DND-41 (cell line): ENCODE results near the gene CLBA1.

Experiments used
- ATAC-seq: fragments of 200-7000 bp; cut with Tn5 transposase; 3 replicates; pipeline ENCODE4 v1.9.1; 2021; ENCODE audit warnings: low read depth; ENCODE audit not compliant: insufficient read depth
- DNase-seq: peaks from one replicate; pipeline ENCODE4 v3.0.0-alpha.2; 2020
- H2AFZ ChIP-seq: 2 replicates; pipeline ENCODE4 v1.6.0; 2012; ENCODE audit warnings: low read depth, low read length
- H3K27ac ChIP-seq: 2 replicates; pipeline ENCODE4 v1.5.1; 2012; ENCODE audit warnings: low read length, inconsistent platforms
- H3K27me3 ChIP-seq: fragments of 200-600 bp; sonication (generic); 2 replicates; pipeline ENCODE4 v1.6.0; 2012; ENCODE audit warnings: low read length, mild to moderate bottlenecking, inconsistent platforms; ENCODE audit not compliant: insufficient read depth, poor library complexity
- H3K36me3 ChIP-seq: 2 replicates; pipeline ENCODE4 v1.5.1; 2012; ENCODE audit warnings: low read length, inconsistent platforms; ENCODE audit not compliant: insufficient read depth
- H3K4me1 ChIP-seq: 2 replicates; pipeline ENCODE4 v1.5.1; 2012; ENCODE audit warnings: mild to moderate bottlenecking, low read length; ENCODE audit not compliant: insufficient read depth
- H3K4me2 ChIP-seq: 2 replicates; pipeline ENCODE4 v1.6.0; 2012; ENCODE audit warnings: mild to moderate bottlenecking, moderate library complexity, low read length, inconsistent platforms; ENCODE audit not compliant: insufficient read depth
- H3K4me3 ChIP-seq, 2 experiments: fragments of 200-600 bp in 1 of 2; shearing (Covaris generic) in 1 of 2; 2 replicates each; pipeline ENCODE4 v1.5.1; 2012 to 2016; ENCODE audit warnings: inconsistent platforms in 2 of 2, low read length in 2 of 2, mild to moderate bottlenecking in 2 of 2, low read depth in 1 of 2, moderate library complexity in 1 of 2
- H3K79me2 ChIP-seq: 2 replicates; pipeline ENCODE4 v1.6.0; 2012; ENCODE audit warnings: low read length, inconsistent platforms; ENCODE audit not compliant: insufficient read depth
- H3K9ac ChIP-seq: 2 replicates; pipeline ENCODE4 v1.6.0; 2012; ENCODE audit warnings: low read depth, mild to moderate bottlenecking, inconsistent platforms, low read length, moderate library complexity
- H3K9me3 ChIP-seq: 2 replicates; pipeline ENCODE4 v1.5.1; 2012; ENCODE audit warnings: low read length, moderate library complexity, mild to moderate bottlenecking, inconsistent platforms; ENCODE audit not compliant: insufficient read depth, severe bottlenecking
- H4K20me1 ChIP-seq: 2 replicates; pipeline ENCODE4 v1.6.0; 2012; ENCODE audit warnings: low read length; ENCODE audit not compliant: insufficient read depth
- EZH2 ChIP-seq: IDR thresholded peaks from 3 replicates; pipeline ENCODE4 v1.6.1; 2012; ENCODE audit warnings: borderline replicate concordance, low read depth, mild to moderate bottlenecking, moderate library complexity, low read length, inconsistent platforms; ENCODE audit not compliant: severe bottlenecking
- TF ChIP-seq, protein P1 (sequence below): IDR thresholded peaks from 2 replicates; pipeline ENCODE4 v1.5.1; 2012; ENCODE audit warnings: borderline replicate concordance, low read length, moderate library complexity, mild to moderate bottlenecking; ENCODE audit not compliant: poor library complexity, severe bottlenecking; ENCODE audit errors: extremely low read depth

CLBA1 gene

DNA sequence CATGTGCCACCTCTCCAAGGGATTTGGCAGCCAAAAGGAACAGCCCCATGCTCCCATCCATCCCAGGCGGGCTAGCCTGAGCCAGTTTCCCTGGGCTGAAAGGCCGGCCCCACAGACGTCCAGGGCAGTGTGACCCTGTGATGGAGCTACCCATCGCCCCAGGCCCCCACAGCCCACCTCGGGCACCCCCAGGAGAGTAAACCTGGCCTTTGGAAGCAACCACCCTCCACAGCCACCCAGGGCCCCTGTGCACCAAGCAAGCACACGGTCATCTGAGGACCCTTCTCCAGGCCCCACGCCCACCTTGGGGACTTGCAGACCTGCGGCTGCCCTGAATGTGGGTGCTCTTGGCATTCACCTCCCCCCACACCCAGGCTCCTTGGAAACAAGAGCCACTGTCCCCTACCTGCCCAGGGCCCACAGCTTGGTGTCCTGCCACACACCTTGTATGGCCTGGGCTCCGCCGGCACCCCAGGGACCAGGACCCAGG lies 15.8 kb upstream of the CLBA1 start:
- Histone ChIP-seq H3K36me3 (no peaks in the 10 kb centered on the region), H3K27ac (no peak overlapping the region), H4K20me1 (peaks cover 4% of the 10 kb centered on the region), H3K4me1 (no peaks in the 10 kb centered on the region), H3K9me3 (no peaks in the 10 kb centered on the region), H3K27me3 (no peaks in the 10 kb centered on the region), H3K79me2 (no peaks in the 10 kb centered on the region), H2AFZ (no peak overlapping the region), H3K4me2 (no peak overlapping the region), H3K9ac (no peak overlapping the region), H3K4me3 (no peak overlapping the region)
- no peak for TF ChIP-seq EZH2
- TF ChIP-seq, protein P1, sequence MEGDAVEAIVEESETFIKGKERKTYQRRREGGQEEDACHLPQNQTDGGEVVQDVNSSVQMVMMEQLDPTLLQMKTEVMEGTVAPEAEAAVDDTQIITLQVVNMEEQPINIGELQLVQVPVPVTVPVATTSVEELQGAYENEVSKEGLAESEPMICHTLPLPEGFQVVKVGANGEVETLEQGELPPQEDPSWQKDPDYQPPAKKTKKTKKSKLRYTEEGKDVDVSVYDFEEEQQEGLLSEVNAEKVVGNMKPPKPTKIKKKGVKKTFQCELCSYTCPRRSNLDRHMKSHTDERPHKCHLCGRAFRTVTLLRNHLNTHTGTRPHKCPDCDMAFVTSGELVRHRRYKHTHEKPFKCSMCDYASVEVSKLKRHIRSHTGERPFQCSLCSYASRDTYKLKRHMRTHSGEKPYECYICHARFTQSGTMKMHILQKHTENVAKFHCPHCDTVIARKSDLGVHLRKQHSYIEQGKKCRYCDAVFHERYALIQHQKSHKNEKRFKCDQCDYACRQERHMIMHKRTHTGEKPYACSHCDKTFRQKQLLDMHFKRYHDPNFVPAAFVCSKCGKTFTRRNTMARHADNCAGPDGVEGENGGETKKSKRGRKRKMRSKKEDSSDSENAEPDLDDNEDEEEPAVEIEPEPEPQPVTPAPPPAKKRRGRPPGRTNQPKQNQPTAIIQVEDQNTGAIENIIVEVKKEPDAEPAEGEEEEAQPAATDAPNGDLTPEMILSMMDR, result no peak
- ATAC-seq (no peak), DNase-seq (no peak)

DNA sequence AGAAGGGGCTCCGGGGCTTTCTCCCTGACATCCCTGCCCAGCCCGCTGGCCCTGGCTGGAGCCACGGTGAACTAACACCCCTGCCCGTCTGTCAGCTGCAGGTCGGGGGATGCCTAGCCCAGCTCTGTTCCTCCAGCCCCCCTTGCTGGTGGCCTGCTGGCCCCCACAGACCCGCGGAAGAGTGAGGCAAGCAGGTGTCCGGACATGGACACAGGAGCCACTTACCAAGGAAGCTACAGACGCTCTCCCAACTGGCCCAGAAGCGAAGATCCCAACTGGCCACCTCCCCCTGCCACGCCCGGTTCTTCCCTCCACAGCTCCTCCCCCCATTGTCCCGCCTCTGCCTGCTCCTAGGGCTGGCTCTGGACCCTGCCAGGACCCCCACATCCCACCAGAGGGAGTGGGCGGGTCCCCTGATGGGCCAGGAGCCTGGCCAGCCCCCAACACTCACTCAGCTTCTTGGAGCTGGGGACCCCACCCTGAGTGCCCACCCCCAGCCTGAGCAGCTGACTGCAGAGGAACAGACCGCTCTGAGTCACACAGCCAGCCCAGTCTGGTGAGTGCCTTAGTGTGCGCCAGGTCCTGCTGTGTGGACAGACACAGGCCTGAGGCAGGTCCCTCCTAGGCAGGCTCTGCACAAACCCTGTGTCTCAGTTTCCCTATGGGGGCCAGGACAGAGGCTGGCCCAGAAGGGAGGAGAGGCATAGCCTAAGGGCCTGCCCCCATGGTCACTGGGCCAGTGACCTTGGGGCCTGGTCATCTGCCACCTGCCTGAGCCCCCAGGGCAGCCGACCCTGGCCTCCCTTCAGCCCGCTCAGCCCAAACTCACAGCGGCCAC lies 15.1 kb upstream of the CLBA1 start:
- H3K27me3 ChIP-seq, result no peaks in the 10 kb centered on the region
- ATAC-seq (no peak), DNase-seq (no peak)
- TF ChIP-seq EZH2, result no peak
- TF ChIP-seq, protein P1, result no peak
- no peak overlapping the region for H3K4me3 ChIP-seq
- H4K20me1 ChIP-seq, result peaks cover 7% of the 10 kb centered on the region
- H3K36me3 ChIP-seq, result no peaks in the 10 kb centered on the region
- H3K9ac ChIP-seq, result no peak overlapping the region
- H3K79me2 ChIP-seq, result no peaks in the 10 kb centered on the region
- H3K4me1 ChIP-seq, result no peaks in the 10 kb centered on the region
- H3K9me3 ChIP-seq, result no peaks in the 10 kb centered on the region
- no peak overlapping the region for H2AFZ ChIP-seq
- no peak overlapping the region for H3K4me2 ChIP-seq
- H3K27ac ChIP-seq, result no peak overlapping the region

DNA sequence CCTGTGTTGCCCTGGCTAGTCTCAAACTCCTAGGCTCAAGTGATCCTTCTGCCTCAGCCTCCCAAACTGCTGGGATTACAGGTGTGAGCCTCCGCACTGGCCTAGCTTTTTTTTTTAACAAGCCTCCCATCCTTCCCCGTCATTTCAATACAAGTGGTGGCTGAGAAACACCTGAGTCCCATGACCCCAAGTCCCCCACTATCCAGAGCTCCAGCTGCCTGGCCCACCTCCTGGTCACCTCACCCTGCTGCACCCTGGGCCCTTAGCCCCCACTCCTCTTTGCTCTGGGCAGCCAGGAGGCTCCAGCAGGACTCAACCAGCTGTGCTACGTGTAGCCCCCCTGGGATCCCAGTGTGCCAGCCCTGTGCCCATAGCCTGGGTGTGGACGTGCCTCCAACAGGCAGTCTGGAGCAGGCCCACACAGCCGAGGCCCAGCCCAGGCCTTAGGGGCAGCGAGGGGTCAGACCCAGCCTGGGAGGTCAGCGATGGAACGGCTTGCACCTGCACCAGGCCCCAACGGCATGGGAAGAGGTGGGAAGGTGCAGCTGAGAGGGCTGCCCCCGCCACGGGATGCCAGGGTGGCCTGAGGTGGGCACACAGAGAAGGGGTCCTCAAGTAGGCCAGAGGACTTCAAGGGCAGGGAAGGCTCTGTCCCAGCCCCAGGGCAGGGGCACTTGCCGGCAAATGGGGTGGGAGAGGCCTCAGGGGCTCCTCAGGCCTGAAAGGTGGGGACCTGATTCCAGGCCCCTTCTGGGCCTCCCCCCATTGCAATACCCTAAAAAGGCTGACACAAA lies 13.9 kb upstream of the CLBA1 start:
- no peaks in the 10 kb centered on the region; the same call in 1 of the 2 replicates for H3K4me1 ChIP-seq
- ATAC-seq (no peak), DNase-seq (no peak)
- peaks cover 7% of the 10 kb centered on the region for H4K20me1 ChIP-seq
- H3K27me3 ChIP-seq, result no peaks in the 10 kb centered on the region
- H3K27ac ChIP-seq, result no peak overlapping the region
- H3K9ac ChIP-seq, result no peak overlapping the region
- no peak overlapping the region for H3K4me2 ChIP-seq
- TF ChIP-seq EZH2, result no peak
- TF ChIP-seq, protein P1, result no peak
- H3K9me3 ChIP-seq, result no peaks in the 10 kb centered on the region
- H3K79me2 ChIP-seq, result no peaks in the 10 kb centered on the region
- H3K36me3 ChIP-seq, result no peaks in the 10 kb centered on the region
- H2AFZ ChIP-seq, result no peak overlapping the region
- H3K4me3 ChIP-seq, result no peak overlapping the region
